Neutrophil (primary cell): ENCODE data around the gene ELAC2.

Experiments used
- H3K27ac ChIP-seq: fragments of 200-600 bp; sonication (generic); 2 replicates; pipeline ENCODE4 v1.5.1; 2016; ENCODE audit warnings: mild to moderate bottlenecking, moderate library complexity
- H3K27me3 ChIP-seq: fragments of 200-600 bp; sonication (generic); 2 replicates; pipeline ENCODE4 v1.6.0; 2016; ENCODE audit warnings: mild to moderate bottlenecking
- H3K36me3 ChIP-seq: fragments of 200-600 bp; sonication (generic); 2 replicates; pipeline ENCODE4 v1.5.1; 2017
- H3K4me1 ChIP-seq, 2 experiments: fragments of 200-600 bp in 1 of 2; sonication (generic) in 1 of 2; 1 replicate in 1 of 2; 2 replicates in 1 of 2; pipeline versions ENCODE4 v1.5.1 to v1.6.1; 2013 to 2016; ENCODE audit warnings: low read depth in 1 of 2, low read length in 1 of 2, mild to moderate bottlenecking in 1 of 2, moderate library complexity in 1 of 2; ENCODE audit not compliant: control insufficient read depth in 1 of 2, insufficient read depth in 1 of 2
- H3K4me3 ChIP-seq, 2 experiments: fragments of 200-600 bp in 1 of 2; sonication (generic) in 1 of 2; 1 replicate in 1 of 2; 2 replicates in 1 of 2; pipeline ENCODE4 v1.5.1; 2013 to 2016; ENCODE audit warnings: low read depth in 1 of 2, low read length in 1 of 2, mild to moderate bottlenecking in 1 of 2, moderate library complexity in 1 of 2
- H3K9me3 ChIP-seq: fragments of 200-600 bp; sonication (generic); 2 replicates; pipeline ENCODE4 v1.5.1; 2016
- CTCF ChIP-seq: fragments of 200-600 bp; sonication (generic); IDR thresholded peaks from 2 replicates; pipeline ENCODE4 v1.5.1; 2016; ENCODE audit warnings: antibody characterized with exemption

ELAC2 gene

GRCh38 chr17:12990041-12990808, 27.6 kb downstream of the ELAC2 start:
- TF ChIP-seq CTCF, result no peak
- Histone ChIP-seq H3K4me3 (no peak overlapping the region), H3K27me3 (no peaks in the 10 kb centered on the region), H3K9me3 (no peaks in the 10 kb centered on the region), H3K4me1 (no peaks in the 10 kb centered on the region), H3K36me3 (peaks cover 56% of the 10 kb centered on the region), H3K27ac (no peak overlapping the region)

- Histone ChIP-seq H3K27ac (no peak overlapping the region), H3K4me3 (no peak overlapping the region), H3K4me1 (no peaks in the 10 kb centered on the region), H3K36me3 (peaks cover 25% of the 10 kb centered on the region), H3K9me3 (no peaks in the 10 kb centered on the region), H3K27me3 (no peaks in the 10 kb centered on the region)
- TF ChIP-seq CTCF, result no peak
Measured at GRCh38 chr17:12987120-12987519, 30.7 kb downstream of the ELAC2 start.

- Histone ChIP-seq H3K9me3 (no peaks in the 10 kb centered on the region), H3K27ac (no peak overlapping the region), H3K4me1 (no peaks in the 10 kb centered on the region), H3K27me3 (no peaks in the 10 kb centered on the region), H3K4me3 (no peak overlapping the region), H3K36me3 (peaks cover 10% of the 10 kb centered on the region)
- no peak for TF ChIP-seq CTCF
Measured at GRCh38 chr17:12985431-12986293, 32.2 kb downstream of the ELAC2 start.

- Histone ChIP-seq H3K36me3 (no peaks in the 10 kb centered on the region), H3K27me3 (no peaks in the 10 kb centered on the region), H3K4me3 (no peak overlapping the region), H3K27ac (no peak overlapping the region), H3K9me3 (no peaks in the 10 kb centered on the region), H3K4me1 (no peaks in the 10 kb centered on the region)
- TF ChIP-seq CTCF, result no peak
Measured at GRCh38 chr17:12983991-12984884, 33.6 kb downstream of the ELAC2 start.

- Histone ChIP-seq H3K27me3 (peaks cover 3% of the 10 kb centered on the region), H3K27ac (no peak overlapping the region), H3K36me3 (no peaks in the 10 kb centered on the region), H3K4me1 (no peaks in the 10 kb centered on the region), H3K9me3 (no peaks in the 10 kb centered on the region), H3K4me3 (no peak overlapping the region)
- no peak for TF ChIP-seq CTCF
Measured at GRCh38 chr17:12982224-12982623, 35.6 kb downstream of the ELAC2 start.
